Measurements from ENCODE around the gene RGMB. TPM values are rescaled to one million over a fixed set of nuclear protein-coding genes. Genes with fewer than 3 reads are reported as not detected.

Gene RGMB
- total and polyA plus RNA-seq, 2 donors (not counting 1 experiment from before 2014, with no cell fraction given): 14.7 to 18.3 TPM

DNA sequence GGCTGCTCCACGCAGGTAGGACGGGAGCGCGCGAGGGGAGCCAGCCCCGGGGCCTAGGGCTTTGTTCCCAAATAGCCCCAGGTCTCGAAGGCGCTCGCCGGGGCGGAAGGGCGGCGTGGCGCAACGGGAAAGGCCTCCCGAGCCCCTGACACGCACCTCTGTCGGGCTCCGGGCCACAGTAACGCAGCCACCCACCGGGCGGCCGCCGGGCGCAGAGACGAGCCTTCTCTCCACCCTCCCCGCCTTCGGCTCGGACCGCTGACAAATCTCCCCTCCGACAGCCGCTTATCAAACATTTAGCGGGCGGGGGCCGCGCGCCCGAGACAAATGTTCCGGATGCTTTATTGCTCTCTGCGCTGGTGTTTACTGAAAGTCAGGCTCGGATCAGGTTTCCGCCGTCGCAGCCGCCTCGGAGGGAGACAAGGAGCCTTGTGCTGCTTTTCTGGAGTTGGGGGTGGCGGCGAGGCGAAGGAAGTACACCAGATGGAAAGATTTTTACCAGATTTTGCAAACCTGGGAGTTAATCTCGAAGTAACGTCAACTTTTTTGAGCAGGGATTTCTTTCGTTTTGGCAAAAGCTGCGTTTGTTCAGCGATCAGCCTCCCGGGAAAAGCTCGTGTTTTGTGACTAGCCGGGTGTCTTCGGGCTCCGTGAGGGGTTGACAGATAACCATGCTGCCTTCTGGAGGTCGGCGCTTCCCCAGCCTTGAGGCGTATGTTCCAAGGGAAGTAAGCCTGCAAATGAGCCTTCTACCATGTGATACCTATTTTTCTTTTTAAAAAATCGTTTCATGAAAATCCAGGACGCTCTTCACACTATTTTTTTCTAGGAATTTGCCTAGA lies 950 bp downstream of the RGMB start:
- H3K9ac ChIP-seq (ENCODE audit: low read length): peak overlapping the region; percentile 83
- peak overlapping the region; percentile 86 for H3K4me2 ChIP-seq (replicated peaks; ENCODE audit: low read depth, low read length, poor library complexity, severe bottlenecking)
- H3K27ac Mint-ChIP-seq: peak overlapping the region; percentile 90
- H3K36me3 ChIP-seq (replicated peaks in 1 of 2; ENCODE audit: control extremely low read depth in 1 of 2, control insufficient read depth in 1 of 2, extremely low read depth in 1 of 2, insufficient read depth in 2 of 2, low read length in 1 of 2): peaks cover 0 to 2% of the 10 kb centered on the region in 2 experiments
- intact Hi-C loops (cut with micrococcal nuclease): loop anchor here (5.0 to 10.0 kb wide), 2 partner anchors 1837 to 1900 kb away; partner anchors contain the start of genes ERAP2 and LNPEP
- ChIA-PET POLR2A (interaction anchor here (0.7 kb wide), 1 partner anchor 215 kb away, joined by 3 read pairs; no protein-coding TSS in a partner anchor), CTCF (interaction anchor here (1.0 to 8.9 kb wide), 3 partner anchors 8 to 22 kb away, joined by 3 to 89 read pairs (median 82); no protein-coding TSS in a partner anchor)
- H3K27ac ChIP-seq (ENCODE audit: low read length in 2 of 2): peak overlapping the region; percentile 59 to 78
- H3K4me1 ChIP-seq (ENCODE audit: control insufficient read depth in 2 of 2, insufficient read depth in 2 of 2, low read length in 2 of 2): peaks cover 31 to 46% of the 10 kb centered on the region in 2 donors
- peak overlapping the region; percentile 84 for H2AFZ ChIP-seq (ENCODE audit: insufficient read depth, low read depth, low read length, poor library complexity, severe bottlenecking)
- H3K9me3 ChIP-seq (ENCODE audit: control extremely low read depth in 1 of 3, control insufficient read depth in 2 of 3, insufficient read depth in 1 of 3, low read length in 2 of 3): peaks cover 0 to 5% (median 0%) of the 10 kb centered on the region in 3 donors
- H3K27me3 ChIP-seq (replicated peaks in 1 of 4; ENCODE audit: control extremely low read depth in 1 of 4, control insufficient read depth in 3 of 4, insufficient read depth in 4 of 4, low read length in 3 of 4): peaks cover 0 to 11% (median 5%) of the 10 kb centered on the region in 4 experiments
- peaks cover 49% of the 10 kb centered on the region for H3K79me2 ChIP-seq (ENCODE audit: control insufficient read depth, insufficient read depth, low read length)
- DNase-seq (no peak), ATAC-seq (ENCODE audit: low read depth) (peak; percentile 5)
- under 1% methylated on average over 58 of the region's 64 CpGs for WGBS (ENCODE audit: insufficient coverage)
- H4K20me1 ChIP-seq (ENCODE audit: control insufficient read depth, insufficient read depth, low read length, poor library complexity, severe bottlenecking): peaks cover 25% of the 10 kb centered on the region
- H3K9me3 Mint-ChIP-seq (ENCODE audit: insufficient read depth): no peaks in the 10 kb centered on the region
- H3K4me3 Mint-ChIP-seq: peak overlapping the region; percentile 96
- H3K4me1 Mint-ChIP-seq: peaks cover 55% of the 10 kb centered on the region
- TF ChIP-seq EZH2 (IDR thresholded peaks at IDR 0.05; ENCODE audit: borderline replicate concordance, insufficient read depth, low read depth, low read length, poor library complexity, severe bottlenecking): no peak
- TF ChIP-seq, protein P1, sequence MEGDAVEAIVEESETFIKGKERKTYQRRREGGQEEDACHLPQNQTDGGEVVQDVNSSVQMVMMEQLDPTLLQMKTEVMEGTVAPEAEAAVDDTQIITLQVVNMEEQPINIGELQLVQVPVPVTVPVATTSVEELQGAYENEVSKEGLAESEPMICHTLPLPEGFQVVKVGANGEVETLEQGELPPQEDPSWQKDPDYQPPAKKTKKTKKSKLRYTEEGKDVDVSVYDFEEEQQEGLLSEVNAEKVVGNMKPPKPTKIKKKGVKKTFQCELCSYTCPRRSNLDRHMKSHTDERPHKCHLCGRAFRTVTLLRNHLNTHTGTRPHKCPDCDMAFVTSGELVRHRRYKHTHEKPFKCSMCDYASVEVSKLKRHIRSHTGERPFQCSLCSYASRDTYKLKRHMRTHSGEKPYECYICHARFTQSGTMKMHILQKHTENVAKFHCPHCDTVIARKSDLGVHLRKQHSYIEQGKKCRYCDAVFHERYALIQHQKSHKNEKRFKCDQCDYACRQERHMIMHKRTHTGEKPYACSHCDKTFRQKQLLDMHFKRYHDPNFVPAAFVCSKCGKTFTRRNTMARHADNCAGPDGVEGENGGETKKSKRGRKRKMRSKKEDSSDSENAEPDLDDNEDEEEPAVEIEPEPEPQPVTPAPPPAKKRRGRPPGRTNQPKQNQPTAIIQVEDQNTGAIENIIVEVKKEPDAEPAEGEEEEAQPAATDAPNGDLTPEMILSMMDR (IDR thresholded peaks at IDR 0.05): no peak
- peak overlapping the region; percentile 55 to 94 (median 78) for H3K4me3 ChIP-seq (ENCODE audit: control extremely low read depth in 1 of 5, extremely low read depth in 1 of 5, insufficient read depth in 1 of 5, low read depth in 2 of 5, low read length in 4 of 5)
- H3K27me3 Mint-ChIP-seq: no peaks in the 10 kb centered on the region

Measured in B cell (primary cell).